HUES48 (cell line): ENCODE results near the gene TMEM200A.
"Not testable (repeated sequence)": the region's sequence is repeated elsewhere in the genome, so short reads cannot be mapped to it uniquely, and the experiment has no call there.

Experiments
- H3K27ac ChIP-seq: one replicate; pipeline ENCODE4 v1.7.0; 2013; ENCODE audit warnings: low read depth, low read length, inconsistent platforms
- H3K27me3 ChIP-seq: 2 replicates; pipeline ENCODE4 v1.6.1; 2013; ENCODE audit warnings: mild to moderate bottlenecking, low read length; ENCODE audit not compliant: control insufficient read depth, insufficient read depth
- H3K36me3 ChIP-seq: 2 replicates; pipeline ENCODE4 v1.6.1; 2013; ENCODE audit warnings: low read length; ENCODE audit not compliant: control insufficient read depth, insufficient read depth
- H3K4me1 ChIP-seq: 2 replicates; pipeline ENCODE4 v1.6.1; 2013; ENCODE audit warnings: mild to moderate bottlenecking, low read length; ENCODE audit not compliant: control insufficient read depth, insufficient read depth
- H3K4me3 ChIP-seq: 2 replicates; pipeline ENCODE4 v1.5.1; 2013; ENCODE audit warnings: mild to moderate bottlenecking, low read depth, low read length
- H3K9ac ChIP-seq: 2 replicates; pipeline ENCODE4 v1.6.1; 2013; ENCODE audit warnings: mild to moderate bottlenecking, low read depth, low read length, moderate library complexity
- H3K9me3 ChIP-seq: 2 replicates; pipeline ENCODE4 v1.6.1; 2013; ENCODE audit warnings: low read length; ENCODE audit not compliant: control insufficient read depth, insufficient read depth

The TMEM200A gene

DNA sequence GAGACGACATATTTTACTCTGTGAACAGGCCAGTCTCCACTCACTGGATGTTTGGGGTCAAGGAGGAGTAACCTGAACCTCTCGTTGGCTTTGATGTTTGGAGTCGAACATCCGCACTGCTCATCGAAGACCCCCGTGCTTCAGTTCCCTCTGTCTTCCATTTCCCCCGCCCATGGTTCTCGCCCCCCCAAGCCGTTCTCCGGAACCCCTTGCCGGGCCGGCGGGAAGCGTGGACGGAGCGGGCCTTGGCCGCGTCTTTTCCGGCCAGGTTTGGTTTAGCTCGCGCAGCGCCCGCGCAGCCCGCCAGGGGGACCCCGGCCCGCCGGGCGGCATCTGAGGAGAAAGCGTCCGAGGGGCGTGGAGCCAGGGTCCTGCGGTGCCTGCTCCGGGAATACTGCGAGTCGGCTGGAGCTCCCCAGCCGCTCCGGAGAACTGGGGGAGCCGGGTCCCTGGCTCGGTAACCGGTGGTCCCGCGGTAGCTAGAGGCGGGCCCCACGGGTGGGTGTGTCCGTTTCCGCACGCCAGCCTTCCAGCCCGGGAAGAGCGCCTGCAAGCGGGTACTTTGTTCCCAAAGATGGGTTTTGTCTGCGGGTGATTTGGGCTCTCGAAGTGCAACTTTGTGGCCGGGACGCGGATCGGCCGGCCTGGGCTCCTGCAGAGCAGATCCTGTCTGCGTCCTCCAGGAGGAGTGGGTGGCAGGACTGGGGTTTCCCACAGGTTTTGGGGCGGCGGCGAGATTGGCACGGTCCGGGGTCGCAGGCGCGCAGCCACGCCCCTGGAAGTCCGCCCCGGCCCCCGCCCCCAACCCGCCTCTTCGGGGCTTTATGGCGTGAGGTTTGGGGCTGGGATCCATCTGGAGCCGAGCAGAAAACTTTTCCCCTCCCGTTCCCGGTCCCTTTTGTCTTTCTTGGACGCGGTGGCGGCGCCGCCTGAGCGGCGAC, at the start of gene TMEM200A:
TSS of gene TMEM200A (plus strand) at position 852 of the 941 bp plus-strand sequence. CDS start 74,406 bp downstream, outside the sequence.
- no peaks in the 10 kb centered on the region for H3K27me3 ChIP-seq
- no peaks in the 10 kb centered on the region for H3K36me3 ChIP-seq
- peak within 1 kb of the TSS; percentile 80 for H3K9ac ChIP-seq
- H3K27ac ChIP-seq: peak within 1 kb of the TSS; percentile 73
- H3K9me3 ChIP-seq: no peaks in the 10 kb centered on the region
- peaks cover 34% of the 10 kb centered on the region for H3K4me1 ChIP-seq
- peak within 1 kb of the TSS; percentile 85 for H3K4me3 ChIP-seq

DNA sequence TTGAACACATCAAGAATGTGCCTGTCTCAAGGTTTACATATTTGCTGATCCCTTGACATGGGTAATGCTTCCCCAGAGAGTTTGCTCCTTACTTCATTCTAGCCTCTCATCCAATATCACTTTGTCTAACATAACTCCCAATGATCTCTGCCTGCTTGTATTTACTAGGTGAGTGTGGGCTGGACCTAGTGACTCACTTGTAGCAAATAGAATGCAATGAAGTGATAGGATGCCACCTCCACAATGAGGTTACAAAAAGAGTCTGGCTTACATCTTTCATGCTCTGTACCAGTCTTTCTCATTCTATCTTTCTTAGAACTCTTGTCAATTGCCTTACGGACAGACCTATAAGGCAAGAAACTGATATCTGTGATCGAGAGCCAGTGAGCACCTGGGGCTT, 44.9 kb upstream of the TMEM200A start:
- Histone ChIP-seq H3K4me1 (no peaks in the 10 kb centered on the region), H3K36me3 (no peaks in the 10 kb centered on the region), H3K27ac (no peak overlapping the region), H3K9me3 (no peaks in the 10 kb centered on the region), H3K9ac (no peak overlapping the region), H3K4me3 (no peak overlapping the region), H3K27me3 (no peaks in the 10 kb centered on the region)

DNA sequence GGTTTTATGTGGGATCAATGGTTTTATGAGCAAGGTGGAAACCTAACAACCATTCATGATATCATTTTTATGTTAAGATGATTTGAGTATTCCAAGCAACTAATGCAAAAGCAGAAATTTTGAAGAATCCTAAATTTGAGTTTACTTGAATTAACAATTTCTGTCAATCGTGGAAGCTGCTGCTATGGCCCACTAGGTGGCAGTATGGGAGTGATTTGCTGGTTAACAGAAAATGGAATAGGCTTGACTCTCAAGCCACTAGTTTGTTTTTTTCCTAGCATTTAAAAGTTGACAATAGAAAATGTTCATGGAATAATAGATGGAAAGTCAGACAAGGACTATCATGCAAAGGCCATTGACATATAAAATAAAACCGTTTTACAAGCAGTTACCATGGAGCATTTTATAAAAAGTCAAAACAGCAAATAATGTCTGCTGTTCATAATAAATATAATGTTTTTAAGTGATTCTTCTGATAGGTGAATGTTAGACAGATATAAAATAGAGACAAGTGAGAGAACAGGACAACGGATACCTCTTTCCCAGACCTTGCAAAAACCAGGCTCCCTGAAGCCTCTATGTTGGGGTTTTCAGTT, 43.0 kb upstream of the TMEM200A start:
- Histone ChIP-seq H3K27me3 (no peaks in the 10 kb centered on the region), H3K4me3 (no peak overlapping the region), H3K4me1 (no peaks in the 10 kb centered on the region), H3K27ac (no peak overlapping the region), H3K36me3 (no peaks in the 10 kb centered on the region), H3K9ac (no peak overlapping the region), H3K9me3 (no peaks in the 10 kb centered on the region)

DNA sequence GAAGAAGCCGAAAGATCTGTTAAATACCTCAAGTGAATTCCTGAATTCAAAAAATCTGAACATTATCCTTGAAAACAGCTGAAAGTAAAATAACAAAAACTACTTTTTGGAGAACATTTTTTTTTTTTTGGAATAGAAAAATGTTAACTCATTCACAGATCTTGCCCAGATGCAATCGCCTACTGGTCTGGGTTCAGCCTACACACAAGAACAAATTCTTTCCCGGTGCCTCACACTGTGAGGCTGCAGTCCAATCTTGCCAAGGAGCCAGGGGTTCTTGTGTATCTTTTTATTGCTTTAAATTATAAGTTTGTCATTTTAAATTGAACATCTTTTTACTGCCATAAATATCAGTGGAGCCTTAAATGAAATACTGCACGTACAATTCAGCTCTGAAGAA, 41.2 kb upstream of the TMEM200A start:
- H3K9me3 ChIP-seq: no peaks in the 10 kb centered on the region
- no peaks in the 10 kb centered on the region for H3K27me3 ChIP-seq
- no peak overlapping the region for H3K4me3 ChIP-seq
- H3K9ac ChIP-seq: no peak overlapping the region
- no peak overlapping the region for H3K27ac ChIP-seq
- H3K4me1 ChIP-seq: no peaks in the 10 kb centered on the region
- no peaks in the 10 kb centered on the region for H3K36me3 ChIP-seq

DNA sequence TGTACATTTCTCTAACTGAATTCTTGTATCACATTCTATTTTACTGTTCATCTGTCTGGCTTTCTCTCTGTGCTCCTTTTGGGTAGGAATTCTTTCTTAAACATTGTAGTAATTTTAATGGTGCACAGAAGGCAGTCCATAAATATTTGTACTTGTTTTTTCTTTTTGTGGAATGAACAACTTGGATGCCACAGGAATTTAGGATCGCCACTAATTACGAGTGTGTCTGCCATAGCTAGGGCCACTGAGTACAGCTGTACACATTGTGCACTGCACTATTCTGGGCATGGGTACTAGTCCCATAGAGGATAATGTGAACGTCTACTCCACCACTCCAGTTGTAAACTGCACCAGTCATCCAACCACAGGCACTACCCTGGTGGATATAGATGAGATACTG, 39.3 kb upstream of the TMEM200A start:
- Histone ChIP-seq H3K4me3 (no peak overlapping the region), H3K4me1 (no peaks in the 10 kb centered on the region), H3K27ac (no peak overlapping the region), H3K36me3 (no peaks in the 10 kb centered on the region), H3K9me3 (no peaks in the 10 kb centered on the region), H3K27me3 (no peaks in the 10 kb centered on the region), H3K9ac (no peak overlapping the region)

GRCh38 chr6:130337534-130337933, 28.3 kb upstream of the TMEM200A start:
- Histone ChIP-seq H3K4me1 (no peaks in the 10 kb centered on the region), H3K27ac (no peak overlapping the region), H3K9me3 (no peaks in the 10 kb centered on the region), H3K9ac (no peak overlapping the region), H3K4me3 (no peak overlapping the region), H3K27me3 (no peaks in the 10 kb centered on the region), H3K36me3 (no peaks in the 10 kb centered on the region)

GRCh38 chr6:130346324-130346723, 19.5 kb upstream of the TMEM200A start:
- H3K9me3 ChIP-seq, H3K4me3 ChIP-seq, H3K36me3 ChIP-seq, H3K4me1 ChIP-seq, H3K27ac ChIP-seq, H3K27me3 ChIP-seq, H3K9ac ChIP-seq: not testable (repeated sequence)

DNA sequence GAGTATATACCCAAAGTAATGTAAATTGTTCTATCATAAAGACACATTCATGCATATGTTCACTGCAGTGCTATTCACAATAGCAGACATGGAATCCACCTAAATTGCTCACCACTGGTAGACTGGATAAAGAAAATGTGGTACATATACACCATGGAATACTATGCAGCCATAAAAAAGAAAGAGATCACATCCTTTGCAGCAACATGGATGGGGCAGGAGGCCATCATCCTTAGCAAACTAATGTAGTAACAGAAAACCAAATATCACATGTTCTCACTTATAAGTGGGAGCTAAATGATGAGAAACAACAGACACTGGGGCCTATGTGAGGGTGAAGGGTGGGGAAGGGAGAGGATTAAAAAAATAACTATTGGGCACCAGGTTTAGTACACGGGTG, 11.5 kb upstream of the TMEM200A start:
- Histone ChIP-seq H3K36me3 (no peaks in the 10 kb centered on the region), H3K27me3 (no peaks in the 10 kb centered on the region), H3K9ac (no peak overlapping the region), H3K9me3 (no peaks in the 10 kb centered on the region), H3K4me3 (no peak overlapping the region), H3K27ac (no peak overlapping the region), H3K4me1 (no peaks in the 10 kb centered on the region)

DNA sequence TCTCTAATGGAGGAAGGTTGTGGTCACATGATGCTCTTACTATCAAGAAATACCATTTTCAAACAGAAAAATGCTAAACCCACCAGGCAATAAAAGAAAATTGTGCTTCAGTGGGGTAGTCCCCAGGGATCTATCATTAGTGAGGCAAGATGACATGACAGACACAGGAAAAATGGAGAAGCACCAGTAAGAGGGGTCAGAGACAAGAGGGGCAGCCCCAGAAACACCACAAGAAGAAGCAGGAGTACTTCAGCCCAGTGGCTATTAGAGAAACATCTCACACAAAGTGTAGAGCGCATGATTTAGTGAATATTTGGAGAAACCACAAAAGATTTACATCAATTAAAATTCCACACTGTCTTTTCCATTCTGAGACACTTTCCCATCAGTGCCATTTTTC, 10.2 kb upstream of the TMEM200A start:
- Histone ChIP-seq H3K9me3 (no peaks in the 10 kb centered on the region), H3K4me1 (no peaks in the 10 kb centered on the region), H3K27ac (no peak overlapping the region), H3K36me3 (no peaks in the 10 kb centered on the region), H3K4me3 (no peak overlapping the region), H3K27me3 (no peaks in the 10 kb centered on the region), H3K9ac (no peak overlapping the region)

DNA sequence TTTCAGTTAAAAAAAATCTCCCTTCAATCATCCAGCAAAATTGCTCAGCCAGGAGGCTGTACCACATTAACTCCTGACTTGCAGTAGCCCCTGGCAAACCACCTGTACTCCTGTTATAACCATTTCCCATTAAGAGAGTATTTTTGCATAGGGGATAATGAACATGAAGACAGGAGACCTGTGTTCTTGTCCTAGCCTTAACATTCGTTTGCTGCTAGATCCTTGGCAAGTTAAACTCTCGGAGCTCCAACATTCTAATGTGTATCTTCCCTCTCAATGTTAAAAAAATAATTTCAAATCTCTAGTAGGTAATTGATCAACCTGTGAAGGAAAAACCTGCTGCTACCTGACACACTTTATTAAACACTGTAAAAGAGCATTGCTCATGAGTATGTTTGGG, 8.4 kb upstream of the TMEM200A start:
- Histone ChIP-seq H3K27me3 (no peaks in the 10 kb centered on the region), H3K36me3 (no peaks in the 10 kb centered on the region), H3K9me3 (no peaks in the 10 kb centered on the region), H3K27ac (no peak overlapping the region), H3K9ac (no peak overlapping the region), H3K4me1 (no peaks in the 10 kb centered on the region), H3K4me3 (no peak overlapping the region)

DNA sequence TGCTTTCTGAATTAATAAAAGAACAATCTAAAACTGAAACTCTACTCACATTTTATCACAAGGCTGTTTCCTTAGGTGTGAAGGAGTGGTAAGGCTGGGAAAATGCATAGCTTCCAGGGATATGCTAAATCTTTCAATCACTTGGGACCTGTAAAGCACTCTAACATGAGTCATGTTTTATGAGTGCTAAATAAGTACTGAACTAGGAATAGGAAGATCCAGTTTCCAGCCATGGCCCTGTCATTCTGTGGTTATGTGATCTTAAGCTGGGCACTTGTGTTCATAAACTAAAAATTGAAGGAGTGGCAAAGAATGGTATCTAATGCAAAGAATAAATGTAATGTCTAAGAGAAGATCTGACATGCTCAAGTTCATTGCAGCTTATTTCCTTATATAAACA, 6.1 kb upstream of the TMEM200A start:
- no peaks in the 10 kb centered on the region for H3K9me3 ChIP-seq
- H3K27ac ChIP-seq: no peak overlapping the region
- no peak overlapping the region for H3K9ac ChIP-seq
- no peaks in the 10 kb centered on the region for H3K27me3 ChIP-seq
- H3K4me1 ChIP-seq: peaks cover 6% of the 10 kb centered on the region; the same call in 1 of the 2 replicates
- H3K36me3 ChIP-seq: no peaks in the 10 kb centered on the region
- H3K4me3 ChIP-seq: no peak overlapping the region
